HepG2 (cell line): ENCODE results near the gene EID3. TPM values are rescaled to one million over a fixed set of nuclear protein-coding genes. Genes with fewer than 3 reads are reported as not detected.

ENCODE experiments used
- CSRNP2 ChIP-seq: sonication (generic); formaldehyde crosslinking; conservative IDR thresholded peaks from 2 replicates; pipeline ENCODE4 v1.8.0; 2022; ENCODE audit warnings: low read depth, missing genetic modification reagents
- KDM2A ChIP-seq: sonication (generic); formaldehyde crosslinking; IDR thresholded peaks from 2 replicates; pipeline ENCODE4 v1.4.0; 2020; ENCODE audit warnings: low read depth, missing genetic modification reagents, borderline replicate concordance
- KDM5A ChIP-seq: fragments of 200-600 bp; sonication (generic); IDR thresholded peaks from 2 replicates; pipeline ENCODE4 v1.7.0; 2018; ENCODE audit warnings: antibody characterized with exemption, mild to moderate bottlenecking, low read length, borderline replicate concordance
- MLX ChIP-seq: IDR thresholded peaks from 2 replicates; pipeline ENCODE4 v1.6.1; 2016
- USF2 ChIP-seq, 2 experiments: sonication (generic) in 1 of 2; formaldehyde crosslinking in 1 of 2; IDR thresholded peaks; 2 replicates each; pipeline versions ENCODE4 v1.5.1 to v1.6.1; 2011 to 2020; ENCODE audit warnings: borderline replicate concordance in 1 of 2, low read depth in 1 of 2, low read length in 1 of 2, mild to moderate bottlenecking in 1 of 2, missing genetic modification reagents in 1 of 2, moderate library complexity in 1 of 2
- ZBTB40 ChIP-seq, 2 experiments: fragments of 450-650 bp in 1 of 2; sonication (generic) in 1 of 2; formaldehyde crosslinking in 1 of 2; IDR thresholded peaks; 2 replicates each; pipeline versions ENCODE4 v1.6.1 to v1.8.0; 2016 to 2022; ENCODE audit warnings: antibody characterized with exemption in 1 of 2, mild to moderate bottlenecking in 1 of 2, missing genetic modification reagents in 1 of 2
- ZNF552 ChIP-seq: sonication (generic); formaldehyde crosslinking; IDR thresholded peaks from 2 replicates; pipeline ENCODE4 v1.9.0; 2022; ENCODE audit warnings: missing genetic modification reagents, mild to moderate bottlenecking, borderline replicate concordance
- ZNF75D ChIP-seq: sonication (generic); formaldehyde crosslinking; IDR thresholded peaks from 2 replicates; pipeline ENCODE4 v1.8.1; 2023; ENCODE audit warnings: missing genetic modification reagents, mild to moderate bottlenecking, borderline replicate concordance
- polyA plus RNA-seq, 8 experiments: library from polyadenylated mRNA; depleted of rRNA in 3 of 8; stranded (reverse) in 7 of 8; unstranded in 1 of 8; fragments of >200 nt; fragmentation: Illumina TruSeq in 4 of 8; extraction: Trizol in 4 of 8; gene quantifications; 2 replicates each; pipeline versions ENCODE4 v1.2.1 to v1.2.3, GENCODE V29; 2011 to 2016; ENCODE audit warnings: low read depth in 4 of 8, missing spikeins in 1 of 8, mixed read lengths in 1 of 8; ENCODE audit not compliant: insufficient read depth in 1 of 8
- total RNA-seq, 5 experiments: library from RNA; depleted of rRNA; stranded (reverse); fragments of >200 nt; fragmentation: Illumina TruSeq; extraction: Trizol; gene quantifications; 2 replicates each; pipeline ENCODE4 v1.2.3, GENCODE V29; 2016; ENCODE audit warnings: low read depth in 1 of 5
- TF ChIP-seq, protein P1 (sequence below): IDR thresholded peaks from 2 replicates; pipeline ENCODE4 v1.6.1; 2016; ENCODE audit warnings: mild to moderate bottlenecking, missing biosample characterization, missing genetic modification reagents

Gene EID3
- total and polyA plus RNA-seq, 2 of the 13 experiments (the other 11 are each of a cell fraction or from before 2014, with no cell fraction given): 0.38 to 4.5 TPM

DNA sequence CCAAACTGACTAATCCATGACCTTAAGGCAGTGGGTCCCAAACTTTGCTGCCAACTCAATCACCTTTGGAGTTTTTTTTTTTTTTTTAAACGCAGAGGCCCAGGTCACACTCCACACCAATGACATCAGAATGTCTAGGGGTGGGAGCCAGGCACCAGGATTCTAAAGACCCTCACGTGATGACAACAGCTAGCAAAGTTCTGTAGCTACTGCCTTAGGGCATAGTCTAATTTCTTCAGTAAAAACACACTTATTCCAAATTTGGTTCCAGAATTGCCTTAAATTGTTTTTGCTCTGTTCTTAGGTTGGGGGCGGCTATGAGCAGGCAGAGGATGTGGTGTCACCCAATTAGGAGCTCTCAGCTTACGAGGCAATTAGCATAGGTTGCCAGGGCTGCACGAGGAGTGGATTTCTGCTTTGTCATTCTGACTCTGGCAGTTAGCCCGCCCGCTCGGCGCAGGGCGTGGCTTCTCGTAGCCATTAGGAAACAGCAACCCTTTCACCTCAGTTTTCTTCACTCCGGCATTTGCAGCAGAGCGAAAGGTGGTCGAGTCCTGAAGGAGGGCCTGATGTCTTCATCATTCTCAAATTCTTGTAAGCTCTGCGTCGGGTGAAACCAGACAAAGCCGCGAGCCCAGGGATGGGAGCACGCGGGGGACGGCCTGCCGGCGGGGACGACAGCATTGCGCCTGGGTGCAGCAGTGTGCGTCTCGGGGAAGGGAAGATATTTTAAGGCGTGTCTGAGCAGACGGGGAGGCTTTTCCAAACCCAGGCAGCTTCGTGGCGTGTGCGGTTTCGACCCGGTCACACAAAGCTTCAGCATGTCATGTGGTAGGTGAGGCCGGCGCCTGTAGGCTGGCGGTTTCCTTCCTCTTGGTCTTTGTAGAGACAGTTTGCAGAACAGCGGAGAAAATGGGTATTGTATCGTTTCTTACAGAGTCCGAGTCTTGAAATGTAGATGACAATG lies 16.7 kb upstream of the EID3 start (continued):
- TF ChIP-seq USF2 (IDR thresholded peaks at IDR 0.05; ENCODE audit: low read depth, low read length) (no peak), USF2 (CRISPR knock-in tag; IDR thresholded peaks at IDR 0.05; ENCODE audit: borderline replicate concordance) (peak; percentile 63; the same call in 1 of the 2 replicates), KDM2A (CRISPR knock-in tag) (peak; percentile 63; the same call in 1 of the 2 replicates), KDM5A (peak; percentile 14; the same call in 1 of the 2 replicates), ZNF75D (CRISPR knock-in tag) (no peak), ZNF552 (CRISPR knock-in tag) (no peak), MLX (no peak; the same call in 1 of the 2 replicates), ZBTB40 (IDR thresholded peaks at IDR 0.05) (no peak), ZBTB40 (CRISPR knock-in tag; IDR thresholded peaks at IDR 0.05) (no peak), CSRNP2 (CRISPR knock-in tag) (no peak)
- TF ChIP-seq, protein P1, sequence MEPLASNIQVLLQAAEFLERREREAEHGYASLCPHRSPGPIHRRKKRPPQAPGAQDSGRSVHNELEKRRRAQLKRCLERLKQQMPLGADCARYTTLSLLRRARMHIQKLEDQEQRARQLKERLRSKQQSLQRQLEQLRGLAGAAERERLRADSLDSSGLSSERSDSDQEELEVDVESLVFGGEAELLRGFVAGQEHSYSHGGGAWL (CRISPR knock-in tag): peak; percentile 48; the same call in 1 of the 2 replicates
